OCI-LY1 (cell line): ENCODE results near the gene ZFP92.

Experiments used
- H2AFZ ChIP-seq: fragments of 200-600 bp; sonication (generic), shearing (Covaris generic); 2 replicates; pipeline ENCODE4 v1.6.0; 2014; ENCODE audit warnings: antibody characterized with exemption, mild to moderate bottlenecking, low read length
- H3F3A ChIP-seq: fragments of 200-600 bp; sonication (generic), shearing (Covaris generic); 2 replicates; pipeline ENCODE4 v1.6.0; 2014; ENCODE audit warnings: mild to moderate bottlenecking, antibody characterized with exemption, low read length, moderate library complexity; ENCODE audit not compliant: insufficient read depth
- H3K27ac ChIP-seq: fragments of 200-600 bp; sonication (generic); 2 replicates; pipeline ENCODE4 v1.5.1; 2014; ENCODE audit warnings: low read length, mixed run types, mild to moderate bottlenecking, low read depth; ENCODE audit not compliant: poor library complexity, severe bottlenecking
- H3K27me3 ChIP-seq: fragments of 200-600 bp; sonication (generic); 2 replicates; pipeline ENCODE4 v1.6.0; 2014; ENCODE audit warnings: antibody characterized with exemption, mild to moderate bottlenecking, low read length, moderate library complexity; ENCODE audit not compliant: insufficient read depth
- H3K36me3 ChIP-seq: fragments of 200-600 bp; sonication (generic); 2 replicates; pipeline ENCODE4 v1.6.1; 2014; ENCODE audit warnings: mild to moderate bottlenecking, antibody characterized with exemption, low read length, moderate library complexity, mixed read lengths; ENCODE audit not compliant: insufficient read depth
- H3K4me1 ChIP-seq: fragments of 200-600 bp; sonication (generic); 2 replicates; pipeline ENCODE4 v1.5.1; 2014; ENCODE audit warnings: mild to moderate bottlenecking, low read length, moderate library complexity; ENCODE audit not compliant: insufficient read depth, severe bottlenecking
- H3K4me2 ChIP-seq: fragments of 200-600 bp; sonication (generic), shearing (Covaris generic); 2 replicates; pipeline ENCODE4 v1.6.1; 2014; ENCODE audit warnings: low read length
- H3K4me3 ChIP-seq: fragments of 200-600 bp; sonication (generic); 2 replicates; pipeline ENCODE4 v1.5.1; 2014; ENCODE audit warnings: low read length, low read depth, mild to moderate bottlenecking, mixed read lengths; ENCODE audit not compliant: poor library complexity, severe bottlenecking
- H3K79me2 ChIP-seq: fragments of 200-600 bp; shearing (Covaris generic); 2 replicates; pipeline ENCODE4 v1.6.1; 2016; ENCODE audit warnings: mixed run types, low read length, mixed read lengths; ENCODE audit not compliant: insufficient read depth
- H3K9ac ChIP-seq: fragments of 200-600 bp; sonication (generic), shearing (Covaris generic); 2 replicates; pipeline ENCODE4 v1.6.1; 2014; ENCODE audit warnings: mild to moderate bottlenecking, low read length, mixed read lengths
- H3K9me2 ChIP-seq: fragments of 200-600 bp; sonication (generic), shearing (Covaris generic); 2 replicates; pipeline ENCODE4 v1.6.1; 2014; ENCODE audit warnings: low read depth, mild to moderate bottlenecking, low read length, mixed read lengths
- H3K9me3 ChIP-seq: fragments of 200-600 bp; shearing (Covaris generic); 2 replicates; pipeline ENCODE4 v1.6.1; 2014; ENCODE audit warnings: low read length, mixed read lengths
- H4K20me1 ChIP-seq: fragments of 200-600 bp; sonication (generic), shearing (Covaris generic); 2 replicates; pipeline ENCODE4 v1.6.0; 2016; ENCODE audit warnings: mild to moderate bottlenecking, low read length; ENCODE audit not compliant: insufficient read depth
- EZH2 ChIP-seq: fragments of 200-600 bp; sonication (generic), shearing (Covaris generic); IDR thresholded peaks from 2 replicates; pipeline ENCODE4 v1.8.0; 2017; ENCODE audit warnings: borderline replicate concordance, mixed run types, mild to moderate bottlenecking, antibody characterized with exemption, low read length, moderate library complexity, mixed read lengths
- TF ChIP-seq, protein P1 (sequence below): fragments of 200-600 bp; sonication (generic), shearing (Covaris generic); IDR thresholded peaks from 2 replicates; pipeline ENCODE4 v1.5.1; 2017; ENCODE audit warnings: mild to moderate bottlenecking, antibody characterized with exemption, low read length, moderate library complexity, mixed read lengths

The ZFP92 gene

DNA sequence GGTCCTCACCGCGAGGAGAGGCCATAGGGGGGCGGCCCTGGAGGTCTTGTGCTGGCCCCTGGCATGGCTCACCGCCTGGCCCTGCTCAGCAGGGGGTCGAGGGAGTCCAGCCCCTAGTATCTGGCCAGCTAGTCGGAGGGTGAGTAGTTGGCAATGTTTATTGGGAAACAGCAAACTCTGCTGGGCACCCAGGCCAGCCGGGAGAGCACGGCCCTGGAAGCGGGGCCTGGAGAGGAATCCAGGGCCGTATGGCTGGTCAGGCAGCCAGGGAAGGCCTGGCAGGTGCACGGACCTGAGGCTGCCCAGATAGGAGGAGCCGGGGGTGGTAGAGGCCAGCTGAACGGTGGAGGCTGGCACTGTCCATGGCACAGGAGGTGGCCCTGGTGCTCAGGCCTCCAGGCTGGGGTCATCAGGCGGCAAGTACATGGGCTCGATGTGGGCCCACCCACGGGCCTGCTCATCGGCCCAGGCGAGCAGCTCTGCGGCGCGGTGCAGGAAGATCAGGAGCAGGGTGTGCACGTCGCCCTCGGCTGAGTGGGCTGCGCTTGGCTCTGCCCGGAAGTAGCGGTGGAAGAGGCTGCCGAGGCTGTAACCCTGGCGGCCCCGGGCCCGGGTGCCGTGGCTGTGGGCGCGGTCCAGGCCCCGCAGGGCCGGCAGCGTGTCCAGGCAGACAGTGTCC is 33.2 kb downstream of the ZFP92 start:
- no peak overlapping the region for H3K4me3 ChIP-seq
- no peaks in the 10 kb centered on the region for H3K9me3 ChIP-seq
- no peak overlapping the region for H2AFZ ChIP-seq
- H3K27ac ChIP-seq = no peak overlapping the region
- no peaks in the 10 kb centered on the region for H3K9me2 ChIP-seq
- H3F3A ChIP-seq = no peaks in the 10 kb centered on the region
- no peaks in the 10 kb centered on the region; the same call in 1 of the 2 replicates for H3K36me3 ChIP-seq
- no peak overlapping the region for H3K9ac ChIP-seq
- H3K79me2 ChIP-seq = no peaks in the 10 kb centered on the region
- H3K4me1 ChIP-seq = no peaks in the 10 kb centered on the region
- H4K20me1 ChIP-seq = no peaks in the 10 kb centered on the region
- no peak for TF ChIP-seq EZH2
- TF ChIP-seq, protein P1, sequence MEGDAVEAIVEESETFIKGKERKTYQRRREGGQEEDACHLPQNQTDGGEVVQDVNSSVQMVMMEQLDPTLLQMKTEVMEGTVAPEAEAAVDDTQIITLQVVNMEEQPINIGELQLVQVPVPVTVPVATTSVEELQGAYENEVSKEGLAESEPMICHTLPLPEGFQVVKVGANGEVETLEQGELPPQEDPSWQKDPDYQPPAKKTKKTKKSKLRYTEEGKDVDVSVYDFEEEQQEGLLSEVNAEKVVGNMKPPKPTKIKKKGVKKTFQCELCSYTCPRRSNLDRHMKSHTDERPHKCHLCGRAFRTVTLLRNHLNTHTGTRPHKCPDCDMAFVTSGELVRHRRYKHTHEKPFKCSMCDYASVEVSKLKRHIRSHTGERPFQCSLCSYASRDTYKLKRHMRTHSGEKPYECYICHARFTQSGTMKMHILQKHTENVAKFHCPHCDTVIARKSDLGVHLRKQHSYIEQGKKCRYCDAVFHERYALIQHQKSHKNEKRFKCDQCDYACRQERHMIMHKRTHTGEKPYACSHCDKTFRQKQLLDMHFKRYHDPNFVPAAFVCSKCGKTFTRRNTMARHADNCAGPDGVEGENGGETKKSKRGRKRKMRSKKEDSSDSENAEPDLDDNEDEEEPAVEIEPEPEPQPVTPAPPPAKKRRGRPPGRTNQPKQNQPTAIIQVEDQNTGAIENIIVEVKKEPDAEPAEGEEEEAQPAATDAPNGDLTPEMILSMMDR = no peak
- H3K4me2 ChIP-seq = no peak overlapping the region
- no peaks in the 10 kb centered on the region for H3K27me3 ChIP-seq

DNA sequence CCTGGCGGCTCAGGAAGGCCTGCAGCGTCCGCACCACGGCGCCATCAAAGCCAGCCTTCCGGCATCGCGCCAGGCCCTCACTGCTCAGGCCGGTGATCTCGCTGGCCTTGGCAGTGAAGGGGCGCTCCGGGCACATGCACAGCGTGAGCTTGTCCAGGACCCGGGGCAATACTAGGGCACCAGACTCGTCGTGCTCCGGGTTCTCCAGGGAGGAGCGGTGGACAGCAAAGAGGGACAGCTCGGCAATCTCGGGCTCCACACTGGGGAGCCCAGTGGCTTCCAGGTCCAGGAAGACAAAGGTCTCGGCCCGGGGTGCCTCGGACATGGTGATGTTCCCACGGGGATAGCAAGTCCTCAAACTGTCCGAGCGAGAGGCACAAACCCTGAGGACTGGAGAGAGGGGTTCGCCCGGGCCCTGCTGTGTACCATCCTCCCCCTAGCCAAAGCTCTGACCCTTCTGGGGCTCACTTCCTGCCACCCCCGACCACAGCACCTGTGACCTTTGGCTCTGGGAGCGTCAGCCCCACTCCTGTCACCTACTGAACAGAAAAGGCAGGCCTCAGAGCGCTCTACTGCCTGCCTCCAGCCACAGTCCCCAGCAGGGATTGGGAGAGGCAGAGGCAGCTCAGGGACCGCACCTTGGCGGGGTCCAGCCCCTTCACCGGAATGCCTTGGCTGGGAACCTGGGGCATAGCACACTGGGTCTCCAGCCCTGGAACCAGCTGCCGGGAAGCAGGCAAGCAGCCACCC is 34.0 kb downstream of the ZFP92 start:
- H3K9me2 ChIP-seq = no peaks in the 10 kb centered on the region
- H3K4me1 ChIP-seq = no peaks in the 10 kb centered on the region
- H3K27me3 ChIP-seq = no peaks in the 10 kb centered on the region
- H4K20me1 ChIP-seq = no peaks in the 10 kb centered on the region
- H3K9me3 ChIP-seq = no peaks in the 10 kb centered on the region
- H3K4me3 ChIP-seq = no peak overlapping the region
- H3K27ac ChIP-seq = no peak overlapping the region
- H3K4me2 ChIP-seq = no peak overlapping the region
- H2AFZ ChIP-seq = no peak overlapping the region
- TF ChIP-seq, protein P1 = no peak
- no peak for TF ChIP-seq EZH2
- H3K36me3 ChIP-seq = no peaks in the 10 kb centered on the region; the same call in 1 of the 2 replicates
- H3K79me2 ChIP-seq = no peaks in the 10 kb centered on the region
- no peak overlapping the region for H3K9ac ChIP-seq
- H3F3A ChIP-seq = no peaks in the 10 kb centered on the region

- Histone ChIP-seq H3K27me3 (no peaks in the 10 kb centered on the region), H3K9me2 (no peaks in the 10 kb centered on the region), H3F3A (no peaks in the 10 kb centered on the region), H4K20me1 (no peaks in the 10 kb centered on the region), H3K4me1 (no peaks in the 10 kb centered on the region), H3K79me2 (no peaks in the 10 kb centered on the region), H3K27ac (no peak within 1 kb of the TSS), H3K36me3 (no peaks in the 10 kb centered on the region; the same call in 1 of the 2 replicates), H2AFZ (no peak within 1 kb of the TSS), H3K4me3 (no peak within 1 kb of the TSS), H3K4me2 (no peak within 1 kb of the TSS), H3K9me3 (no peaks in the 10 kb centered on the region), H3K9ac (no peak within 1 kb of the TSS)
- TF ChIP-seq, protein P1 = no peak
- no peak for TF ChIP-seq EZH2
Observed at GRCh38 chrX:153445856-153446635, 34.8 kb downstream of the ZFP92 start, which contains the start of gene TREX2. Gene TREX2 (minus strand): TSS chrX:153446056. CDS start chrX:153445430, 626 bp downstream.
